Measurements from ENCODE around the gene ABCA12. TPM values are rescaled to one million over a fixed set of nuclear protein-coding genes. Genes with fewer than 3 reads are reported as not detected.

Gene ABCA12
- total and polyA plus RNA-seq, 2 donors (not counting 3 experiments of a cell fraction or from before 2014, with no cell fraction given), result not detected

- H3K27ac ChIP-seq (ENCODE audit: insufficient read depth, low read depth, low read length), result no peak overlapping the region
- no peak overlapping the region for H3K9ac ChIP-seq (replicated peaks; ENCODE audit: extremely low read depth, insufficient read depth, low read length)
- H3K9me1 ChIP-seq (replicated peaks; ENCODE audit: control insufficient read depth, extremely low read depth, insufficient read depth, low read length), result no peaks in the 10 kb centered on the region
- no peak for DNase-seq (ENCODE audit: low read depth, low spot score)
- no peaks in the 10 kb centered on the region for H3K9me3 ChIP-seq (replicated peaks; ENCODE audit: control insufficient read depth, insufficient read depth, low read length)
- no peaks in the 10 kb centered on the region for H3K36me3 ChIP-seq (ENCODE audit: control insufficient read depth in 2 of 2, extremely low read depth in 1 of 2, insufficient read depth in 2 of 2, low read length in 2 of 2)
- no peak overlapping the region for H3K4me2 ChIP-seq (ENCODE audit: insufficient read depth, low read length)
- no TSS peak for BruUV-seq (replicated peaks)
- POLR2A ChIA-PET, result no interaction called here
- no peak overlapping the region for H2AFZ ChIP-seq (ENCODE audit: low read depth, low read length)
- no peak for TF ChIP-seq MAX (IDR thresholded peaks at IDR 0.05; ENCODE audit: insufficient read depth, insufficient read length)
- no peak for TF ChIP-seq GATA2 (IDR thresholded peaks at IDR 0.05; ENCODE audit: insufficient read depth, insufficient read length, low read depth, low read length)
- TF ChIP-seq JUN (IDR thresholded peaks at IDR 0.05; ENCODE audit: borderline replicate concordance, insufficient read depth, insufficient read length, low read depth), result no peak
- no peak for TF ChIP-seq FOS (IDR thresholded peaks at IDR 0.05; ENCODE audit: borderline replicate concordance, insufficient read depth, low read length)
- no peak for TF ChIP-seq MYC (IDR thresholded peaks at IDR 0.05; ENCODE audit: low read depth, low read length)
- no peak for TF ChIP-seq POLR2AphosphoS5 (IDR thresholded peaks at IDR 0.05; ENCODE audit: insufficient read depth, low read depth, low read length)
- no peak for TF ChIP-seq POLR2A (IDR thresholded peaks at IDR 0.05; ENCODE audit: low read depth, low read length)
- TF ChIP-seq EZH2 (IDR thresholded peaks at IDR 0.05; ENCODE audit: borderline replicate concordance, low read depth, low read length, severe bottlenecking), result no peak
- TF ChIP-seq, protein P1, sequence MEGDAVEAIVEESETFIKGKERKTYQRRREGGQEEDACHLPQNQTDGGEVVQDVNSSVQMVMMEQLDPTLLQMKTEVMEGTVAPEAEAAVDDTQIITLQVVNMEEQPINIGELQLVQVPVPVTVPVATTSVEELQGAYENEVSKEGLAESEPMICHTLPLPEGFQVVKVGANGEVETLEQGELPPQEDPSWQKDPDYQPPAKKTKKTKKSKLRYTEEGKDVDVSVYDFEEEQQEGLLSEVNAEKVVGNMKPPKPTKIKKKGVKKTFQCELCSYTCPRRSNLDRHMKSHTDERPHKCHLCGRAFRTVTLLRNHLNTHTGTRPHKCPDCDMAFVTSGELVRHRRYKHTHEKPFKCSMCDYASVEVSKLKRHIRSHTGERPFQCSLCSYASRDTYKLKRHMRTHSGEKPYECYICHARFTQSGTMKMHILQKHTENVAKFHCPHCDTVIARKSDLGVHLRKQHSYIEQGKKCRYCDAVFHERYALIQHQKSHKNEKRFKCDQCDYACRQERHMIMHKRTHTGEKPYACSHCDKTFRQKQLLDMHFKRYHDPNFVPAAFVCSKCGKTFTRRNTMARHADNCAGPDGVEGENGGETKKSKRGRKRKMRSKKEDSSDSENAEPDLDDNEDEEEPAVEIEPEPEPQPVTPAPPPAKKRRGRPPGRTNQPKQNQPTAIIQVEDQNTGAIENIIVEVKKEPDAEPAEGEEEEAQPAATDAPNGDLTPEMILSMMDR (IDR thresholded peaks at IDR 0.05; ENCODE audit: extremely low read depth in 1 of 2, insufficient read depth in 1 of 2, low read depth in 1 of 2, low read length in 2 of 2), result no peak
- dilution Hi-C loops (cut with MboI; ENCODE audit: extremely low pct_ligation_motif_present, low sequenced_read_pairs) (no loop called here), intact Hi-C loops (cut with micrococcal nuclease) (no loop called here)
- H3K4me1 ChIP-seq (ENCODE audit: control insufficient read depth, extremely low read depth, insufficient read depth, low read length), result peaks cover 3% of the 10 kb centered on the region
- no peak overlapping the region for H3K4me3 ChIP-seq (replicated peaks in 1 of 3; ENCODE audit: insufficient read depth in 1 of 3, low read depth in 1 of 3, low read length in 3 of 3)
- H3K79me2 ChIP-seq (ENCODE audit: control insufficient read depth, insufficient read depth, low read length), result no peaks in the 10 kb centered on the region
- CTCF ChIA-PET, result no interaction called here
- H4K20me1 ChIP-seq (replicated peaks; ENCODE audit: control insufficient read depth, extremely low read depth, insufficient read depth, low read length), result no peaks in the 10 kb centered on the region
- no peak for FAIRE-seq
- no peaks in the 10 kb centered on the region for H3K27me3 ChIP-seq (ENCODE audit: control insufficient read depth in 2 of 2, insufficient read depth in 2 of 2, low read length in 2 of 2)
These were observed 47.6 kb upstream of the ABCA12 start for GRCh38 chr2:215186021-215186420.

Measured in endothelial cell of umbilical vein (primary cell).